Endothelial cell of umbilical vein (primary cell): ENCODE data around the gene TMEM179B.

Source experiments
- EZH2 ChIP-seq: IDR thresholded peaks from 2 replicates; pipeline ENCODE4 v1.6.1; 2012; ENCODE audit warnings: borderline replicate concordance, low read depth, mild to moderate bottlenecking, moderate library complexity, low read length, inconsistent platforms; ENCODE audit not compliant: severe bottlenecking
- FOS ChIP-seq: IDR thresholded peaks from 2 replicates; pipeline ENCODE4 v1.6.1; 2011; ENCODE audit warnings: mild to moderate bottlenecking, low read length, moderate library complexity, borderline replicate concordance; ENCODE audit not compliant: insufficient read depth
- GATA2 ChIP-seq: IDR thresholded peaks from 2 replicates; pipeline ENCODE4 v1.7.0; 2011; ENCODE audit warnings: low read depth, mild to moderate bottlenecking, moderate library complexity, mixed read lengths, low read length; ENCODE audit not compliant: insufficient read length, insufficient read depth
- JUN ChIP-seq: IDR thresholded peaks from 2 replicates; pipeline ENCODE4 v1.6.1; 2011; ENCODE audit warnings: borderline replicate concordance, low read depth; ENCODE audit not compliant: insufficient read length, insufficient read depth
- MAX ChIP-seq: IDR thresholded peaks from 2 replicates; pipeline ENCODE4 v1.6.1; 2011; ENCODE audit not compliant: insufficient read depth, insufficient read length
- MYC ChIP-seq: IDR thresholded peaks from one replicate; pipeline ENCODE4 v1.6.1; 2011; ENCODE audit warnings: mild to moderate bottlenecking, low read depth, low read length
- POLR2A ChIP-seq: IDR thresholded peaks from 2 replicates; pipeline ENCODE4 v1.6.1; 2012; ENCODE audit warnings: low read depth, mild to moderate bottlenecking, control low read depth, low read length
- POLR2AphosphoS5 ChIP-seq: IDR thresholded peaks from 2 replicates; pipeline ENCODE4 v1.6.1; 2012; ENCODE audit warnings: low read depth, mild to moderate bottlenecking, control low read depth, low read length, moderate library complexity; ENCODE audit not compliant: insufficient read depth
- TF ChIP-seq, protein P1 (sequence below), 2 donors: IDR thresholded peaks; 1 replicate in 1 of 2; 2 replicates in 1 of 2; pipeline ENCODE4 v1.5.1; 2011; ENCODE audit warnings: low read length in 2 of 2, mild to moderate bottlenecking in 2 of 2, moderate library complexity in 2 of 2, control low read depth in 1 of 2, inconsistent platforms in 1 of 2, low read depth in 1 of 2; ENCODE audit not compliant: insufficient read depth in 1 of 2; ENCODE audit errors: extremely low read depth in 1 of 2

DNA sequence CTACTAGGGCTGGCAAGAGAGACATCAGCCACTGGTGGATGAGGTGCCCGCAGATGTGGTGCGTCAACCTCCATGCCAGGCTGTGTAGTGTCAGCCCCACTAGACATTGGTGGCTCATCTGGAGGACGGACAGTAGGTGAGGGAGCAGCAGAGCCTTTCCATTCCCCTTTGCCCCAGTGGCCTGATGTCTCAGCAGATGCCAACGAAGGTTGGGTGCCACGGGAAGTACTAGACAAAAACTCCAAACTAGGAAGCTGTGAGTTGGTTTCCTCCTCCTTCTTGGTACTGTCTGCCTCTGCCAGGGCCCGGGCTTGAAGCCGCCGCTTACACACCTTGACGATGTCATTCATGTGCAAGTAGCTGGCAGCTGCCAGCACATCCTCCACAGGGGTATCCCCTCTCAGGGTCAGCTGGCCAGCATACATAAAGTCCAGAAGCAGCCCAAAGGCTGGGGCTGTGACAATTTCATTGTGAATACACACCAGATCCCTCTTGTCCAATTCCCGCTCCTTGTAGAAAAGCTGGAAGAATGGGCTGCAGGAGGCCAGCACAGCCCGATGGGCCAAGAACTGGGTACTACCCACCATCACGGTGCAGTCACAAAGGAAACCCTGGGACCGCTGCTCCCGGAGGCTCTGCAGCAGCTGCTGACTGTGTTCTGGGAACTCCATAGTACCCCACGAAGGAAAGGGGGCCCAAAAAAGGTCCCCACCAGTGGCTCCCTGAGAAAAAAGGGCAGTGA, 34.0 kb upstream of the TMEM179B start:
- TF ChIP-seq, protein P1, sequence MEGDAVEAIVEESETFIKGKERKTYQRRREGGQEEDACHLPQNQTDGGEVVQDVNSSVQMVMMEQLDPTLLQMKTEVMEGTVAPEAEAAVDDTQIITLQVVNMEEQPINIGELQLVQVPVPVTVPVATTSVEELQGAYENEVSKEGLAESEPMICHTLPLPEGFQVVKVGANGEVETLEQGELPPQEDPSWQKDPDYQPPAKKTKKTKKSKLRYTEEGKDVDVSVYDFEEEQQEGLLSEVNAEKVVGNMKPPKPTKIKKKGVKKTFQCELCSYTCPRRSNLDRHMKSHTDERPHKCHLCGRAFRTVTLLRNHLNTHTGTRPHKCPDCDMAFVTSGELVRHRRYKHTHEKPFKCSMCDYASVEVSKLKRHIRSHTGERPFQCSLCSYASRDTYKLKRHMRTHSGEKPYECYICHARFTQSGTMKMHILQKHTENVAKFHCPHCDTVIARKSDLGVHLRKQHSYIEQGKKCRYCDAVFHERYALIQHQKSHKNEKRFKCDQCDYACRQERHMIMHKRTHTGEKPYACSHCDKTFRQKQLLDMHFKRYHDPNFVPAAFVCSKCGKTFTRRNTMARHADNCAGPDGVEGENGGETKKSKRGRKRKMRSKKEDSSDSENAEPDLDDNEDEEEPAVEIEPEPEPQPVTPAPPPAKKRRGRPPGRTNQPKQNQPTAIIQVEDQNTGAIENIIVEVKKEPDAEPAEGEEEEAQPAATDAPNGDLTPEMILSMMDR (IDR thresholded peaks at IDR 0.05; ENCODE audit: extremely low read depth in 1 of 2, insufficient read depth in 1 of 2, low read depth in 1 of 2, low read length in 2 of 2) = no peak
- TF ChIP-seq EZH2 (no peak), POLR2A (no peak), MAX (no peak), POLR2AphosphoS5 (no peak), JUN (no peak), MYC (no peak), GATA2 (no peak), FOS (no peak)
